ENCODE measurements around the gene MVB12A. TPM values are rescaled to one million over a fixed set of nuclear protein-coding genes. Genes with fewer than 3 reads are reported as not detected.

Gene MVB12A
- total and polyA plus RNA-seq, 10 of the 15 experiments (the other 5 are each of a cell fraction or from before 2014, with no cell fraction given), result 1.2 to 47.6 (median 26.3) TPM

- TF ChIP-seq ZBTB40 (IDR thresholded peaks at IDR 0.05; ENCODE audit: borderline replicate concordance) (no peak), NR2F1 (conservative IDR thresholded peaks at IDR 0.05) (peak; percentile 67; the same call in 1 of the 2 replicates), TCF7 (IDR thresholded peaks at IDR 0.05; ENCODE audit: borderline replicate concordance) (peak; percentile 83), CREM (IDR thresholded peaks at IDR 0.05; ENCODE audit: low read depth) (no peak), E2F4 (IDR thresholded peaks at IDR 0.05; ENCODE audit: low read depth, low read length) (no peak), PML (IDR thresholded peaks at IDR 0.05; ENCODE audit: low read length) (no peak), TBL1XR1 (IDR thresholded peaks at IDR 0.05; ENCODE audit: low read depth, low read length) (no peak), MTA2 (IDR thresholded peaks at IDR 0.05; ENCODE audit: low read depth) (no peak), MEF2B (IDR thresholded peaks at IDR 0.05; ENCODE audit: partially characterized antibody, poor library complexity, severe bottlenecking) (peak; percentile 97), SMARCA5 (IDR thresholded peaks at IDR 0.05) (peak; percentile 80), NR2C1 (IDR thresholded peaks at IDR 0.05) (no peak), JUND (IDR thresholded peaks at IDR 0.05; ENCODE audit: low read depth, low read length) (no peak), CBX3 (IDR thresholded peaks at IDR 0.05; ENCODE audit: borderline replicate concordance, low read depth) (no peak), TCF12 (IDR thresholded peaks at IDR 0.05; ENCODE audit: low read depth, low read length) (no peak), ZBED1 (IDR thresholded peaks at IDR 0.05; ENCODE audit: borderline replicate concordance) (no peak), ZZZ3 (IDR thresholded peaks at IDR 0.05; ENCODE audit: control insufficient read depth, insufficient read length, low read depth) (peak; percentile 57), NKRF (conservative IDR thresholded peaks at IDR 0.05) (0 out of 2 replicates have a peak, but pooled peaks have one; percentile 16), SMAD5 (IDR thresholded peaks at IDR 0.05; ENCODE audit: low read depth) (no peak), GATAD2B (conservative IDR thresholded peaks at IDR 0.05; ENCODE audit: low read depth) (no peak), RCOR1 (conservative IDR thresholded peaks at IDR 0.05; ENCODE audit: low read depth, low read length) (peak; percentile 73; the same call in 1 of the 2 replicates), BHLHE40 (IDR thresholded peaks at IDR 0.05; ENCODE audit: borderline replicate concordance in 1 of 2, low read depth in 2 of 2, low read length in 1 of 2) (peak in 1 of 2 experiments; percentile 8; a peak in 1 of 4 replicates), PAX5 (IDR thresholded peaks at IDR 0.05; ENCODE audit: borderline replicate concordance, low read depth, low read length) (no peak), YBX1 (IDR thresholded peaks at IDR 0.05) (no peak)
- TF ChIP-seq, protein P1, sequence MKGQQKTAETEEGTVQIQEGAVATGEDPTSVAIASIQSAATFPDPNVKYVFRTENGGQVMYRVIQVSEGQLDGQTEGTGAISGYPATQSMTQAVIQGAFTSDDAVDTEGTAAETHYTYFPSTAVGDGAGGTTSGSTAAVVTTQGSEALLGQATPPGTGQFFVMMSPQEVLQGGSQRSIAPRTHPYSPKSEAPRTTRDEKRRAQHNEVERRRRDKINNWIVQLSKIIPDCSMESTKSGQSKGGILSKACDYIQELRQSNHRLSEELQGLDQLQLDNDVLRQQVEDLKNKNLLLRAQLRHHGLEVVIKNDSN (IDR thresholded peaks at IDR 0.05; ENCODE audit: borderline replicate concordance, extremely low read length, insufficient read depth, low read depth, low read length), result no peak
Observed at GRCh38 chr19:17404621-17405249, 15.1 kb upstream of the MVB12A start (continued).
